ENCODE results near the gene CFAP69. TPM values are rescaled to one million over a fixed set of nuclear protein-coding genes. Genes with fewer than 3 reads are reported as not detected.

The CFAP69 gene
- total RNA-seq, 4 donors from 2014 or later = 3.0 to 8.6 (median 7.5) TPM

- Histone ChIP-seq H3K4me1 (no peaks in the 10 kb centered on the region), H3K27me3 (no peaks in the 10 kb centered on the region), H3K36me3 (peaks cover 0 to 38% (median 3%) of the 10 kb centered on the region in 4 donors), H3K9me3 (no peaks in the 10 kb centered on the region), H3K27ac (replicated peaks in 1 of 4) (no peak overlapping the region), H3K4me3 (no peak overlapping the region)
- intact Hi-C loops (cut with DNase I) = no loop called here
- TF ChIP-seq CTCF (IDR thresholded peaks at IDR 0.05) (no peak), POLR2A (IDR thresholded peaks at IDR 0.05; ENCODE audit: low read depth) (no peak), EP300 (IDR thresholded peaks at IDR 0.05) (no peak), POLR2AphosphoS5 (IDR thresholded peaks at IDR 0.05) (no peak)
- no peak for DNase-seq (ENCODE audit: extremely low spot score)
- 87% methylated on average over 3 of the region's 3 CpGs for WGBS
Measured at GRCh38 chr7:90290244-90291113, 45.5 kb downstream of the CFAP69 start.

GRCh38 chr7:90298145-90299038 is 53.4 kb downstream of the CFAP69 start:
- TF ChIP-seq CTCF (IDR thresholded peaks at IDR 0.05) (peak in 2 of 3 experiments; percentile 27 to 40), POLR2A (IDR thresholded peaks at IDR 0.05; ENCODE audit: low read depth) (no peak)
- Histone ChIP-seq H3K27ac (replicated peaks in 1 of 4) (no peak overlapping the region), H3K4me3 (no peak overlapping the region), H3K27me3 (no peaks in the 10 kb centered on the region), H3K36me3 (peaks cover 0 to 3% (median 0%) of the 10 kb centered on the region in 4 donors), H3K4me1 (no peaks in the 10 kb centered on the region), H3K9me3 (no peaks in the 10 kb centered on the region)
- WGBS = 61% methylated on average over 5 of the region's 5 CpGs
- DNase-seq (ENCODE audit: extremely low spot score) = no peak
- intact Hi-C loops (cut with DNase I) = no loop called here

- no peak for DNase-seq (ENCODE audit: extremely low spot score)
- 91% methylated on average over 1 of the region's 1 CpG for WGBS
- no peaks in the 10 kb centered on the region for H3K9me3 ChIP-seq
- H3K4me3 ChIP-seq = no peak overlapping the region
- intact Hi-C loops (cut with DNase I) = no loop called here
- TF ChIP-seq EP300 (IDR thresholded peaks at IDR 0.05) = no peak
- no peak for TF ChIP-seq POLR2A (IDR thresholded peaks at IDR 0.05; ENCODE audit: low read depth)
- TF ChIP-seq CTCF (IDR thresholded peaks at IDR 0.05) = no peak
- TF ChIP-seq POLR2AphosphoS5 (IDR thresholded peaks at IDR 0.05) = no peak
- H3K27ac ChIP-seq (replicated peaks in 1 of 4) = no peak overlapping the region
- H3K4me1 ChIP-seq = no peaks in the 10 kb centered on the region
- H3K27me3 ChIP-seq = no peaks in the 10 kb centered on the region
- peaks cover 0 to 22% (median 7%) of the 10 kb centered on the region in 4 donors for H3K36me3 ChIP-seq
Measured at GRCh38 chr7:90303241-90303640, 58.3 kb downstream of the CFAP69 start.

GRCh38 chr7:90309872-90310271 is 64.9 kb downstream of the CFAP69 start:
- no peak for TF ChIP-seq POLR2A (IDR thresholded peaks at IDR 0.05; ENCODE audit: low read depth)
- TF ChIP-seq CTCF (IDR thresholded peaks at IDR 0.05) = no peak
- TF ChIP-seq EP300 (IDR thresholded peaks at IDR 0.05) = no peak
- TF ChIP-seq POLR2AphosphoS5 (IDR thresholded peaks at IDR 0.05) = no peak
- Histone ChIP-seq H3K4me1 (no peaks in the 10 kb centered on the region), H3K27me3 (no peaks in the 10 kb centered on the region), H3K27ac (replicated peaks in 1 of 4) (no peak overlapping the region), H3K36me3 (peaks cover 0 to 64% (median 10%) of the 10 kb centered on the region in 4 donors), H3K4me3 (no peak overlapping the region), H3K9me3 (no peaks in the 10 kb centered on the region)
- DNase-seq (ENCODE audit: extremely low spot score) = no peak
- intact Hi-C loops (cut with DNase I) = loop anchor here (10.0 kb wide), 1 partner anchor 115 kb away; no protein-coding TSS in a partner anchor
- 87% methylated on average over 5 of the region's 5 CpGs for WGBS

All from esophagus muscularis mucosa (tissue), 4 donors.